IPS DF 4.7 (cell line): Measurements from ENCODE around the gene MAML3.

Experiments used
- DNase-seq: peaks from one replicate; pipeline ENCODE4 v3.0.0-alpha.2; 2013; ENCODE audit warnings: low spot score; ENCODE audit errors: extremely low read depth

Gene MAML3

DNA sequence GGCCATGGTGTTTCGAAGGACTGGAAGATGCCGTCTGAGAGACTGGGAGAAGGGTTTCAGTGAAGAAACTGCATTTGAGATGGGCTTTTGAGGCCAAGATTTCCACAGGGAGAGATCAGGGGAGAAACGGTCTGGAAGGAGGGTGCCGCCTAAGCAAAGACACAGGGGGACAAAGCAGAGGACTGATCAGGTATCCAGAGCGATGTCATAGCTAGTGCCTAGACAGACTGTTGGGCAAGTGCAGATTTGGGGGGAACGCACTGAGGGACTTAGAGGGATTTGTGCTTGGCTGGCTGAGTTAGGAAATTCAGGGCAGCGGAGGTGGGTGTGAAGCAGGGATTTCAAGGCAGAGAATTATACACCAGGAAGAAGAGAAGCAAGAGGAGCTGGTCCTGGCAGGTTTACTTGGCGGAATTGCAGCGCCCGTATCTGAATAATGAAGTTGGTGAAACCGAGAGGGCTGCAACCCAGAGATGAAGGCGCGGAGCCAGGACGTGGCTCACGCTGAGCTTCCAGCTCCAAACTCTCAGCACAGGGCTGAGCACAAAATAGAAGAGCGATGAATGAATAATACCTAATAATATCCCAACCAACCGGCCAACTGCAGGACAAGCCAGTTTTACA, 106.9 kb downstream of the MAML3 start:
- DNase-seq = no peak

DNA sequence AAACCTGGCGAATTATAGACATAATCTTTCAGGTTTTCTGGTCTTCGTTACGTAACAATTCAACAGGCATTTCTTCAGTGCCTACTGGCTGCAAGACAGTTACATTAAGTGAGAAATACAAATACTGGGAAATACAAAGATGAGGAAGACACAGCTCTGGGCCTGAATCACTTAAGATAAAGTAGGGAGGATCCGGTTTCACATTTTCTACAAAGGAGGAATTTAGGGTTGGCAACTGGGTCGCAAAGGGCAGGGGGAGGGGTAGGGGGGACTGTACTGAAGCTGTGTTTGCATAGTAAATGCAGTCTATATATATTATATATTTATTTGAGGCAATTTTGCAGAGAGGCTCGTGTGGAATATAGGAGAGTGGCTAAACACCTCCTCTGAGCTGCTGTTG, 107.4 kb downstream of the MAML3 start:
- DNase-seq = no peak

DNA sequence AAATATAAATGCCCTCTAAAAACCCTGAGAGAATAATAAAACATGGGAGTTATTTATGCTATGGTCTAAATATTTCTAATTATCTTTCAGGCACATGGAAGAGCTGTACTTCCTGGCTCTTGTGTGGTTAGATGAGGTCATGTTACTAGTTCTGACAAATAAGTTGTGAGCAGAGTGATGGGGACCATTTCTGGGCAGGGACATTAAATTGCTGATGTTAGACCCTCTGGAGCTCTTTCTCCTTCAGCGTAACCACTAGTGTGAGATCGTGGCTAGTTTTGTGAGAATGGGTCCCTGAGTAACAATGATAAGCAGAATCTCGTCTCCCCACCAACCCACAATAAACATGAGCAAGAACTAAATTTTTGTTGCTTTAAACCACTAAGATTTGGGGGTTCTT, 108.0 kb downstream of the MAML3 start:
- no peak for DNase-seq

DNA sequence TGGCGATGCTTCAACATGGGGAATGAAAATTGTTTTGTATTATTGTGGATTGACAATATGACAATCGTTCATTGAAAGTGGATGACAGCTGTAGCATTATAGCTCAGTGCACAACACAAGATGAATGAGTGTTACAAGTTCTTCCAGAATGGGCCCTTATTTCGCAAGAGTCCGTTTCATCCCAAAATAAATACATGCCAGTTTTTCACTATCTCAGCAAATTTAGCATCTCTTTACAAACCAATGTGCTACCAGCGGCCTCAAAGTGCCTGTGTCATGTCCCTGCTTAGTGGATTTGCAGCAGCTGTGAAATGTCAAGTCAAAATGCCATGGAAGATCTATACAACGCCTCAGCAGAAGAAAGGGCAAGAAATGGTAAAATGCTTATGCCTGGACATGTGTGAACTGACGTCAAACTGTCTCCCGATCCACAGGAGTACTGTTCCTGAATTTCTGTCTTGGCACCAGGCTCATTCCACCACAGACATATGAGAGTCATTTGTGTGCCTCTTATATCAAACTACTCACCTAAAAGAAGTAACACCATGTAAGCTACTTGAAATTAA, 109.6 kb downstream of the MAML3 start:
- no peak for DNase-seq

DNA sequence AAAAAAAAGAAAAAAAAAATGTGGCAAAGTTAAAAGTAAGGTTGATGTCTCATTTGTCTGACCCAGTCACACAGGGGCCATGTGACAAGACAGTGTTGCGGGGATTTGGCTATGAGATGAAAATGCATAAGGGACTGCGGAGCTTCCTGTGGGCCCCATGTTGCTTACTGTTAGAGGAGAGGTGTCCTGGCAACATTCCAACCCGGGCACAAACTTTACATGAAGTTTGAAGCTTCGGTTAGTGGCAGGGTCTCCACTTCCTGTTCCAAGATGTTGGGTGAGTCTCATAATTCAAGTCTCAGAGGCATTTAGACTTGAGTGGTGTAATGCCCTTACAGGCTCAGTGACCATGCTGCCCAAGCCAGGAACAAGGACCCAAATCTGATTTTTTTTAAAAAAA, 111.3 kb downstream of the MAML3 start:
- DNase-seq = no peak

- no peak for DNase-seq
These were observed 115.9 kb downstream of the MAML3 start for GRCh38 chr4:140038031-140038533.

GRCh38 chr4:140037353-140038030, 116.5 kb downstream of the MAML3 start:
- no peak for DNase-seq

GRCh38 chr4:140031706-140032105, 122.3 kb downstream of the MAML3 start:
- DNase-seq = no peak

- no peak for DNase-seq
These were observed 122.9 kb downstream of the MAML3 start for GRCh38 chr4:140031061-140031460.

DNA sequence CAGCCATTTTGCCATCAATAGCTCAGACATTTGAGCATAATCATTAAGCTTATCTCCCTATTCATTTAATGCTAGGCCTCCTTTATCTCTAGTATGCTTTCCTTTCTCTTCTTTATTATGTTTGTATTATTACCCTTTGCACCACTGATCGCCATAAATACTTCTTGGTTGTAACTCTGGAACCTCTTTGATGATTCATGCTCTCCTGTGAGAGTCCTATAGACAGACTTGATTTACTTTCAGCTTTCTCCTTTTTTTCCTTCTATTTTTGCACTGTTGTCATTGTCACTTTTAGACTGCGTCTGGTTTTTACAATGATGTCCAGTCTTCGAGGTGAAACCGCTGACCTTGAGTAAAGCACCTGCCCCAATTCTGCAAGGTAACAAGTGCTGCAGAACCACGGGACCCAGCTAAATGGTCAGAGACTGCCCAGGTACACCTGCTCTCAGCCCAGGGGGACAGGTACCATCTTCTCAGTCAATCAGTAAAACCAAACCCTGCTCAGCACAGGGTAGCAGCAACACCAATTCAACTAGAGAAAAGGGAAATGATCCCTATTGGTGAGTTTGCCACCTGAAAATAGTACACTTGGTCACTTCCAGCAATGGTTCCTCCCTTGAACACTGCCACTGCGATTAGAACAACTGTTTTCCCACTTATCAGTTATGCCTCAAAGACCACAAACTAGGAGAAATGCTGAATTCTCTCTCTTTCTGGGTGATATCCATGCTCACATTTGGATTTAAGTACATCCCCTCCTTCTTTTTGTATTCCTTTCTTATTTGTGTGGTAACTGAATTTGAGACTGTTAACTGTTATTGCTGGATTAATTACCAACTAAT, 125.1 kb downstream of the MAML3 start:
- no peak for DNase-seq

GRCh38 chr4:140028101-140028500, 125.9 kb downstream of the MAML3 start:
- no peak for DNase-seq

- DNase-seq = no peak
These were observed 126.9 kb downstream of the MAML3 start for GRCh38 chr4:140027101-140027500.

- DNase-seq = no peak
These were observed 128.5 kb downstream of the MAML3 start for GRCh38 chr4:140025470-140025869.

DNA sequence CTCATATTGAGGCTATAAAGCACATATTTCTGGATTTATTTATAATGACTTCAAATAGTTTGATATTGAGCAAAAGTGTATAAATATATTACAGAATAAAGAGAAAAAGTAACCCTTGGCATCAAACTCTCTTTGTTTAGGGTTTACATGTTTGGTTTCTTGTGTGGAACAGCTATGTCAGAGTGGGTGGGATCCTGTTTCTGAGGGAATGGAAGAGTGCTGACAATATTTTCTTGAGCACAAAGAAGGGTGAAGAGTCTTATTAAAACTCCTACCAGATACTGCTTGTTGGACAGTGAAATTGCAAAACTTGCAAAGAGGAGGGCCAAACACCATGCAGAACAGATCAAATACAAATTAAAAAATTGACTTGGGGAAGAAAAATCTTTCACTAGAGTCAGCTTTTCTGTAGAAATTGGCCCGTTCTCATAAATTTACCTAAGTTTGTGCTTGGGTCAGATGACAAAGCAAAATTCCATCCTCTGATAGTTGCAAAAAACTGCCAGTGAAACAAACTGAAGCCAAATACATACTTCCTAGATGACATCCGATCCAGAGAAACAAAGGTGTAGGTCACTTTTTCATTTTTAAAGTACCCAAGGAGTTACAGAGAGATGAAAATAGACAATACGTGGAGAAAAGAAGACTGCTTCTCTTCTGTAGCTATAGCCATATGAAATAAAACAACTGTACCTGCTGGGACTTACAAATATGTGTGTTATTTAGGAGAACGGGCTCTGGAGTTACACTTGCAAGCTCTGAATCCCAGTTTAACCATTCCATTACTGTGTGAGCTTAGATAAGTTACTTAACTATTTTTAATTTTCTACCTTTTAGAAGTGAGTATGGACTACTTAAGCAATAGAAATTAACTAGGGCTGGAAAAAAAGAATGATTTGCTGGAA, 133.3 kb downstream of the MAML3 start:
- no peak for DNase-seq

- no peak for DNase-seq
These were observed 134.2 kb downstream of the MAML3 start for GRCh38 chr4:140019619-140020347.

- no peak for DNase-seq
These were observed 134.9 kb downstream of the MAML3 start for GRCh38 chr4:140018931-140019618.

DNA sequence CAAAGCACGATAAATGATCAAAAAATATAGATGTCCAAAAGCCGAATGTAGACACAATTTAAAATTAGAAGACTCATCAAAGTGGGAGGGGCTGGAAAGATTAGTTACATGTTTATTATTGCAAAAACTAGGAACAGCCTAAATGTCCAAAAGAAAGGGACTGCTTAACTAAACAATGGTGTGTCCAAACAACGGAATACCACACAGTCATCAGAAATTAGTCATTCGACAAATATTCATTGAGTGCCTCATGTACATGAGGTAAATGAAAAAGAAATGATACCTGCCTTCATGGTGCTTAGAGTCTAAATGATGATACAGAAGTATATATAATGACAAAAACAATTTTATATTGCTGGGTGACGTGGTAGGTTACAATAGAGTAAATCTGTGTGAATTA, 139.7 kb downstream of the MAML3 start:
- DNase-seq = no peak

DNA sequence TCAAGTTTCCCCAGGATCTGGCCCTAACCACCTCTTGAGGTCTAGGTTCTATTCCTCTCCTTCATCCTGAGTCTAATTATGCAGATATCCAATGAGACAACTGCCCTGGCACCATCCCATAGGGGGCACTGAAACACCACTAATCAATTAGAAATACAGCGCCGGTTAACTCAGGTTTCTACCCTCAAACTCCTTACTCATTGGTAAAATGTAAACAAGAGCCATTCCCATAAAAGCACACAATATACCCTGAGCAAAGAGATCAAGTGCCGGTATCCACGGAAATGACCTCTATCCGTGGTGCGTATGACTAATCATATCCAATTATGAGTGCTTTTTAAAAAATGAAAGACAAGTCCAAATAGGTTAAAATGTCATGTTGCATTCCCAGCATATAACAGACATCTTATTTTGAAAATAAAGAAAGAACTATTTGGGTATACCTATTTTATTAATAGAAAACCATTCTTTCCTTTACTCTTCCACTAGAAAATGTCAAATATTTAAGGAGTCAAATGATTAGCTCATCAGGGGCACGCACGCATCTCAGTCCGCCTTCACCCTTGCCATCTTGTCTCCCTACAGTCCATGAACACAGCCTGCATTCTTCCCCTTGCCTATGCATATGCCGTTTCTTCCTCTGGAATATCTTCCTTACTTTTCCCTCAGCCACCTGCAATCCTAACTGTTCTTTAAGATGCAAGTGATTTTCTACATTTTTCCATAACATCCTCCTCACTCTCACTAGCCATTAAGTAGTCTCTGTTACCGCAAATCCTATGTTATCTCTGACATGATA, 141.1 kb downstream of the MAML3 start:
- DNase-seq = no peak

- DNase-seq = no peak
These were observed 148.3 kb downstream of the MAML3 start for GRCh38 chr4:140005699-140006098.
